HFFc6 (cell line): Measurements from ENCODE around the gene BCL2L13. TPM values are rescaled to one million over a fixed set of nuclear protein-coding genes. Genes with fewer than 3 reads are reported as not detected.

Experiments used
- DNase-seq: peaks from one replicate; pipeline ENCODE4 v3.0.0-alpha.2; 2018
- H3K27ac Mint-ChIP-seq: 2 replicates; pipeline ENCODE4 v1.8.0; 2020; ENCODE audit warnings: mild to moderate bottlenecking, mixed read lengths
- H3K27me3 Mint-ChIP-seq: 2 replicates; pipeline ENCODE4 v1.8.0; 2021; ENCODE audit warnings: mild to moderate bottlenecking, moderate library complexity, mixed read lengths; ENCODE audit not compliant: insufficient read depth
- H3K36me3 Mint-ChIP-seq: 2 replicates; pipeline ENCODE4 v1.8.0; 2021; ENCODE audit warnings: low read depth, mixed read lengths
- H3K4me1 Mint-ChIP-seq: 2 replicates; pipeline ENCODE4 v1.8.0; 2020; ENCODE audit warnings: low read depth, mixed read lengths
- H3K4me3 Mint-ChIP-seq: 2 replicates; pipeline ENCODE4 v1.8.0; 2020; ENCODE audit warnings: mild to moderate bottlenecking, moderate library complexity, mixed read lengths
- H3K9me3 Mint-ChIP-seq: 2 replicates; pipeline ENCODE4 v1.8.0; 2020; ENCODE audit warnings: mild to moderate bottlenecking, mixed read lengths
- CTCF ChIP-seq: fragments of 200-600 bp; sonication (generic); IDR thresholded peaks from 2 replicates; pipeline ENCODE4 v1.5.0; 2021; ENCODE audit warnings: antibody characterized with exemption, mild to moderate bottlenecking
- total RNA-seq, 6 experiments: library from RNA; stranded (reverse); fragmentation: NEBNext Ultra II Directional; extraction: Animal tissue kit (Norgen Biotek cat#: 25700); gene quantifications; 2 replicates in 1 of 6; 3 replicates in 5 of 6; pipeline ENCODE4 v1.2.3, GENCODE V29; 2021

Gene BCL2L13
- total RNA-seq, 6 experiments from 2014 or later, result 46.7 to 53.1 (median 49.7) TPM

GRCh38 chr22:17716529-17716928 is 78.0 kb downstream of the BCL2L13 start:
- no peak overlapping the region for H3K27ac Mint-ChIP-seq

GRCh38 chr22:17717708-17718107 is 79.2 kb downstream of the BCL2L13 start:
- peak overlapping the region; percentile 72 for H3K27ac Mint-ChIP-seq
- TF ChIP-seq CTCF, result no peak
- H3K4me1 Mint-ChIP-seq, result peaks cover 36% of the 10 kb centered on the region
- H3K36me3 Mint-ChIP-seq, result peaks cover 14% of the 10 kb centered on the region
- no peak overlapping the region for H3K4me3 Mint-ChIP-seq
- H3K27me3 Mint-ChIP-seq, result no peaks in the 10 kb centered on the region
- DNase-seq, result no peak
- H3K9me3 Mint-ChIP-seq, result no peaks in the 10 kb centered on the region

More at GRCh38 chr22:17716529-17716928, 78.0 kb downstream of the BCL2L13 start:
- Mint-ChIP-seq H3K36me3 (peaks cover 14% of the 10 kb centered on the region), H3K9me3 (no peaks in the 10 kb centered on the region), H3K27me3 (no peaks in the 10 kb centered on the region), H3K4me3 (no peak overlapping the region), H3K4me1 (peaks cover 42% of the 10 kb centered on the region)
- no peak for DNase-seq
- TF ChIP-seq CTCF, result no peak

- no peaks in the 10 kb centered on the region for H3K27me3 Mint-ChIP-seq
- peaks cover 39% of the 10 kb centered on the region for H3K4me1 Mint-ChIP-seq
- no peak for DNase-seq
- no peaks in the 10 kb centered on the region for H3K9me3 Mint-ChIP-seq
- H3K36me3 Mint-ChIP-seq, result peaks cover 19% of the 10 kb centered on the region
- H3K4me3 Mint-ChIP-seq, result no peak overlapping the region
- no peak overlapping the region for H3K27ac Mint-ChIP-seq
- no peak for TF ChIP-seq CTCF
Observed at GRCh38 chr22:17719911-17720310, 81.4 kb downstream of the BCL2L13 start.

- no peak for DNase-seq
- H3K27me3 Mint-ChIP-seq, result no peaks in the 10 kb centered on the region
- TF ChIP-seq CTCF, result no peak
- H3K4me3 Mint-ChIP-seq, result no peak overlapping the region
- peak overlapping the region; percentile 99; the same call in 1 of the 2 replicates for H3K27ac Mint-ChIP-seq
- peaks cover 27% of the 10 kb centered on the region for H3K36me3 Mint-ChIP-seq
- peaks cover 44% of the 10 kb centered on the region for H3K4me1 Mint-ChIP-seq
- no peaks in the 10 kb centered on the region for H3K9me3 Mint-ChIP-seq
Observed at GRCh38 chr22:17724241-17724640, 85.7 kb downstream of the BCL2L13 start.

GRCh38 chr22:17724678-17725499 is 86.3 kb downstream of the BCL2L13 start:
- no peak for DNase-seq
- Mint-ChIP-seq H3K27me3 (no peaks in the 10 kb centered on the region; the same call in 1 of the 2 replicates), H3K36me3 (peaks cover 24% of the 10 kb centered on the region), H3K9me3 (no peaks in the 10 kb centered on the region), H3K4me3 (0 out of 2 replicates have a peak overlapping the region, but pooled peaks have one; percentile 28), H3K4me1 (peaks cover 44% of the 10 kb centered on the region), H3K27ac (peak overlapping the region; percentile 99)
- TF ChIP-seq CTCF, result no peak
